Measurements from ENCODE around the gene OR4F6.

Gene OR4F6

GRCh38 chr15:101808201-101808600, 4.9 kb downstream of the OR4F6 start:
- H3K79me2 ChIP-seq, result no peaks in the 10 kb centered on the region
- no peak overlapping the region for H3K27ac ChIP-seq
- TF ChIP-seq CTCF (IDR thresholded peaks at IDR 0.05), result no peak
- H3K4me3 ChIP-seq (ENCODE audit: low read depth, low read length), result no peak overlapping the region
- no peaks in the 10 kb centered on the region for H3K36me3 ChIP-seq (ENCODE audit: control insufficient read depth, insufficient read depth, low read length)
- H3K4me1 ChIP-seq, result no peaks in the 10 kb centered on the region
- H2AFZ ChIP-seq, result no peak overlapping the region
- no peaks in the 10 kb centered on the region for H3K9me3 ChIP-seq (ENCODE audit: control insufficient read depth, low read length)
- no peak overlapping the region for H3K9ac ChIP-seq
- no peak overlapping the region for H3K4me2 ChIP-seq (ENCODE audit: low read length)
- no peaks in the 10 kb centered on the region for H3K27me3 ChIP-seq (ENCODE audit: control insufficient read depth, insufficient read depth, low read length)

GRCh38 chr15:101810456-101810855, 7.1 kb downstream of the OR4F6 start:
- Histone ChIP-seq H3K27me3 (ENCODE audit: control insufficient read depth, insufficient read depth, low read length) (no peaks in the 10 kb centered on the region), H2AFZ (no peak overlapping the region), H3K9ac (no peak overlapping the region), H3K4me3 (ENCODE audit: low read depth, low read length) (no peak overlapping the region), H3K9me3 (ENCODE audit: control insufficient read depth, low read length) (no peaks in the 10 kb centered on the region), H3K79me2 (no peaks in the 10 kb centered on the region), H3K4me2 (ENCODE audit: low read length) (no peak overlapping the region), H3K4me1 (no peaks in the 10 kb centered on the region), H3K27ac (no peak overlapping the region), H3K36me3 (ENCODE audit: control insufficient read depth, insufficient read depth, low read length) (no peaks in the 10 kb centered on the region)
- TF ChIP-seq CTCF (IDR thresholded peaks at IDR 0.05), result no peak

- no peaks in the 10 kb centered on the region for H3K4me1 ChIP-seq
- no peak for TF ChIP-seq CTCF (IDR thresholded peaks at IDR 0.05)
- no peak overlapping the region for H2AFZ ChIP-seq
Measured at GRCh38 chr15:101810876-101811275, 7.6 kb downstream of the OR4F6 start.

GRCh38 chr15:101811902-101812301, 8.6 kb downstream of the OR4F6 start, which contains the start of gene OR4F15:
OR4F15 (plus strand) TSS chr15:101812202; CDS start chr15:101818187, 5,985 bp downstream.
- Histone ChIP-seq H3K4me1 (no peaks in the 10 kb centered on the region), H3K4me3 (ENCODE audit: low read depth, low read length) (no peak within 1 kb of the TSS), H3K79me2 (no peaks in the 10 kb centered on the region), H3K9ac (no peak within 1 kb of the TSS), H3K4me2 (ENCODE audit: low read length) (no peak within 1 kb of the TSS), H3K9me3 (ENCODE audit: control insufficient read depth, low read length) (no peaks in the 10 kb centered on the region), H2AFZ (no peak within 1 kb of the TSS), H3K36me3 (ENCODE audit: control insufficient read depth, insufficient read depth, low read length) (no peaks in the 10 kb centered on the region), H3K27me3 (ENCODE audit: control insufficient read depth, insufficient read depth, low read length) (no peaks in the 10 kb centered on the region), H3K27ac (no peak within 1 kb of the TSS)
- TF ChIP-seq CTCF (IDR thresholded peaks at IDR 0.05), result no peak

More at GRCh38 chr15:101810876-101811275, 7.6 kb downstream of the OR4F6 start:
- no peaks in the 10 kb centered on the region for H3K79me2 ChIP-seq
- H3K9ac ChIP-seq, result no peak overlapping the region
- H3K36me3 ChIP-seq (ENCODE audit: control insufficient read depth, insufficient read depth, low read length), result no peaks in the 10 kb centered on the region
- H3K4me3 ChIP-seq (ENCODE audit: low read depth, low read length), result no peak overlapping the region
- H3K4me2 ChIP-seq (ENCODE audit: low read length), result no peak overlapping the region
- H3K27ac ChIP-seq, result no peak overlapping the region
- no peaks in the 10 kb centered on the region for H3K9me3 ChIP-seq (ENCODE audit: control insufficient read depth, low read length)
- H3K27me3 ChIP-seq (ENCODE audit: control insufficient read depth, insufficient read depth, low read length), result no peaks in the 10 kb centered on the region

GRCh38 chr15:101813803-101814534, 10.7 kb downstream of the OR4F6 start:
- Histone ChIP-seq H3K4me1 (no peaks in the 10 kb centered on the region), H3K9ac (no peak overlapping the region), H3K27me3 (ENCODE audit: control insufficient read depth, insufficient read depth, low read length) (no peaks in the 10 kb centered on the region), H3K4me3 (ENCODE audit: low read depth, low read length) (no peak overlapping the region), H3K79me2 (no peaks in the 10 kb centered on the region), H3K27ac (no peak overlapping the region), H3K36me3 (ENCODE audit: control insufficient read depth, insufficient read depth, low read length) (no peaks in the 10 kb centered on the region), H3K9me3 (ENCODE audit: control insufficient read depth, low read length) (no peaks in the 10 kb centered on the region), H3K4me2 (ENCODE audit: low read length) (no peak overlapping the region), H2AFZ (no peak overlapping the region)
- TF ChIP-seq CTCF (IDR thresholded peaks at IDR 0.05), result no peak

All from parathyroid adenoma (tissue), 2 donors.